SKM-1 (cell line): ENCODE measurements around the gene CFAP46.

Experiments used
- DNase-seq: peaks from one replicate; lab custom pipeline; 2025; ENCODE audit not compliant: unreplicated experiment; lab: John Stamatoyannopoulos, UW

Gene CFAP46

DNA sequence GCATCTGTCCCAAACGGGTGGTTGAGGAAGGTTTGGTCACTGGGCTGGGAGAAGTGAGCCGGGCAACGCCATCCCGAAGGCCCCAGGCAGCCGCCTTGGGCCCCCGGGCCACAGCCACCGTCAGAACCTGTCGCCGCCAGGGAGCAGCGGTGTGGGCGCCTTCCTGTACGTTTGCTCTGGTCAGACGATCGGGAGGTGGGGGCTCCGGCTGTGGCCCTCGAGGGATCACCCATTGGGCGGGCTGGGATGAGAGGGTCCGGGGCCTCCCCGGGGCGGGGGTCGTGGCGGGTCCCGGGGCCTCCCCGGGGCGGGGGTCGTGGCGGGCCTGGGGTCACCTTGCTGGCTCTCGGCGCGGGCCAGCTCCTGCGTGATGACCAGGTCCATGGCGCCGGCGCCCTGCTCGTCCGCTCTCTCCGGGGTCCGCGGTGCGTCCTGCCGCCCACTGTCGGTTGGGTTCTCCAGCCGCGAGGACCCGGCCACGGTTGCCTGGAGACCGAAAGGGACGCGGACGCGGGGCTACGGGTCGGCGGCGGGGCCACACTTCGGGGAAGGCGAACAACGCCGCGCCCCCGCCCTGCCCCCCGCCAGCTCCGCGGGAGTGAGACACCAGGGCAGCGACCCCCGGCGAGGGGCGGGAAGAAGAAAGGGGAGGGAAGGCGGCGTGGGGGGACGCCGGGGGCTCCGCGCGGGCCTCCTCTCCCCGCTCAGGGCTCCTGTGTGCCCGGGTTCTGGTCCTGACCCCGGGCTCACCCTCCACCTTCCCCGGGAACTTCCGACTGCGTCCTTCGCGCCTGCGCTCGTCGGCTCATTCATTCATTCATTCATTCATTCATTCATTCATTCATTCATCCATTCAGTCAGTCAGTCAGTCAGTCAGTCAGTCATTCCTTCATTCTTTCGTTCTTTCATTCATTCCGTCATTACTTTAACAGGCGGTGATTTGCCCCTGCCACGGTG is at the start of gene CFAP46:
Gene CFAP46, minus strand, starts transcription at position 470 of the 957 bp plus-strand sequence. Its CDS starts 86 bp downstream, at position 384.
- no peak for DNase-seq

- DNase-seq = no peak
Measured at GRCh38 chr10:132991706-132992432, 49.5 kb upstream of the CFAP46 start.

DNA sequence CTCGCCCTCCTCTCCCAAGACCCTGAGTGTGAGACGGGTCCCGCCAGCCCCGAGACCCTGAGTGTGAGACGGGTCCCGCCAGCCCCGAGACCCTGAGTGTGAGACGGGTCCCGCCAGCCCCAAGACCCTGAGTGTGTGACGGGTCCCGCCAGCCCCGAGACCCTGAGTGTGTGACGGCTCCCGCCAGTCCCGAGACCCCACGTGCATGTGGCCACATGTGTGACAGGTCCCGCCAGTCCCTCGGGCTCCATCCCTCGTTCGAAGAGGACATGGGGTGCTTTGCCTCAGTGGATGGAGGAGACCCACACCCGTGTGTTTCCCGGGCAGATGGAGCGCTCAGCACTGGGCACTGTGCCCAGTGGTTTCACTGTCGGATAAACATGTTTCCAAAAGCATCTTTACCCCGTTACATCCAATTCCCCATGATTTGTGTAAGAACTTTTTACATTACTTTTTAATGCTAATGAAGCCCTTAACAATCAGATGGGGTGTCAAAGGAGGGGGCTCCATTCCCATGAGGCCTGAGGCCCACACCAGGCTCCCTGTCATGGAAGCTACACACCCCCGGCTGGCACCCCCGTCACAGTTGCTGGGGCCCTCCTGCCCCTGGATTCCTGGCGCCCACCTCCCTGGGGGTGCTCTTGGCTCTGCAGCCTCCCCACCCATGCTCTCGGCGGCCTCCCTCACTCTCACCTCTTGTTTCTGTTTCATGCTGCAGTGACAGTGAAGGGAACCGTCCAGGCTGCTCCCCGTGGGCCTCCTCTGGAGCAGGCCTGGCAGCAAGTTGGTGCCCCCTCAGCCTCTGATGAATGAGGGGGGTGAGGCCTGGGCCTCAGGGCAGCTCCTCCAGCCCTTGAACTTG is 48.5 kb upstream of the CFAP46 start:
- DNase-seq = no peak

DNA sequence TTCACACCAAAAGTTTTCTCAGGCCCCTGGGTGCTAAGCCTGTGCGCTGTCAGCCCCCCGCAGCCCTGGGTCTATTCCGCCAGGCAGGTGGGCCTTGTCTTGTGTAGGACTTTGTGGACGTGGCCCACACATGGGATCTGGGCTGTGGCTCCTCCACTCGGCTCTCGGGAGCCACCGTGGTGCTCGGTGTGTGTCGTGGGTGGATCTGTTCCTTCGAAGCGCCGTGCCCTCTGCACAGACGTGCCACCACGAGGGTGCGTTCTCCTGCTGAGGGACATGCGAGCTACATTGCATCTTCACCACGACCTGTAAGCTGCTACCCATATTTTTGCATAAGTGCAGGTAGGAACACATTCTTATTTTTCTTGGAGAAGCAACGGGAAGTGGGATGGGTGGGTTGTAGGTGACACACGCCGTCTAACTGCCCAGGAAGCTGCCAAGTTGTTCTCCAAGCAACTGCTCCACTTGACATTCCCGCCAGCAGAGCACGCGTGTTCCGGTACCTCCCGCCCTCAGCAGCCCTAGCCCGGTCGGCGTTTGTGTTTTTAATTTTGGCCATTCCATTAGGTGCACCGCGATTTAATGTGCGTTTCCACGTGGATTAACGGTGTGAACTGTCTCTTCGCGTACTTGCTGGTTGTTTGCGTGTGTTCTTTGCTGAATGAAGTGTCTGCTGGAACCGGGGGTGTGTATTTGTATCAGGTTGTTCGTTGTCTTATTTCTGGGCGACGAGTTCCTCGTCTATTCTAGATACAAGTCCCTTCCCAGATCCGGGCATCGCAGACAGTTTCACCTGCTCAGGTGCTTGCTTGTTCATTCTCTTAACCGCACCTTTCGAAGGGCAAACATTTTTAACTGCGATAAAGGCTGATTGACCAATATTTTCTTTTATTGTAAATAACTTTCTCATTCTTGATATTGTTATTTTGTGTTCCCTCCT is 47.4 kb upstream of the CFAP46 start:
- DNase-seq = no peak

DNA sequence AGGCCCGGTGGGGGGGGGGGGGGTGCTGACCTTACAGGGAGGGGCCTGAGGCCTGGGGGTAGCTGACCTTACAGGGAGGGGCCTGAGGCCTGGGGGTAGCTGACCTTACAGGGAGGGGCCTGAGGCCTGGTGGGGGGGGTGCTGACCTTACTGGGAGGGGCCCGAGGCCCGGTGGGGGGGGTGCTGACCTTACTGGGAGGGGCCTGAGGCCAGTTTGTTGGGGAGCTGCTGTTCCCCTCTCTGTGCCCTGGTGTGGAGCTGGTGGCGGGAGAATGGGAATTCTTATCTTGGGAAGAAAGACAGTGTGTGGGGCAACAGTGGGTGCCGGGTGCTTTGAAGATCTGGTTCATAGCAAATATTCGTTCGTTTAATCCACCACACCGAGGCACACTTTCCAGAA is 46.6 kb upstream of the CFAP46 start:
- DNase-seq = no peak

- no peak for DNase-seq
Measured at GRCh38 chr10:132987671-132988571, 45.6 kb upstream of the CFAP46 start.

DNA sequence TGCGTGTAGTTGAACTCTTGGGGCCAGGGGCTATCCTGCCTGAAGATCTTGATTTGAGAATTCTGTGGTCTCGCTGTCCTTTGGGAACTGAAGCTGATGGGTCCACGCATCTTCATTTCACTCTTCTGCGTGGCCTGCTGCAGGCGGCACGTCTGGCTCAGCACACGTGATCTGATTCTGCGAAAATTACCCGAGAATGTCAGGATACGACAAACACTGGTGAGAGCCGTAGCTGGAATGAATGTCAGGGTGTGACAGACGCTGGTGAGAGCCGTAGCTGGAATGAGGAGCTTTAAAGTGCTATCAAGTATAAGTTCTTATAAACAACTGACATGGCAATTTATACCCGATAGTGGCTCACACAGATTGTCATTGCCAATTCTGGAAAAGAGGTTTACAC is 44.6 kb upstream of the CFAP46 start:
- no peak for DNase-seq

DNA sequence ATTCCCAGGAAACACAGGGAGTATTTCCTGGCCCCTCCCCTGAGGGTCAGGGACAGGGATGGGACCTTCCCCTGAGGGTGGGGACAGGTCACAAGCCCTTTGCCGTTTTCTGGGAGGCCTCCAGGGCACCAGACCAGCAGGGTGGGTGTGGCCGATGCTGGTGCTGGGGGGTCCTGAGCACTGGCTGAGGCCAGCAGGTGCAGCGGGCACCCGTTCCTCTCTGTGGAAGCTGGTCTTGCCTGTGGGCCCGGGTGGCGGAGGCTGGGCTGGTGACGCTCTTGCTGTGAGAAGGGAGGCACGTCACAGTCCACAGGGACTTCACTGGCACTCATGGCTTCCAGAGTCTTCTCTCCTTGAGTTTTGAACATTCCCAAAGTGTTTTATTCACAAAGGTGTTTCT is 44.2 kb upstream of the CFAP46 start:
- no peak for DNase-seq

- DNase-seq = no peak
Measured at GRCh38 chr10:132986076-132986475, 43.7 kb upstream of the CFAP46 start.

DNA sequence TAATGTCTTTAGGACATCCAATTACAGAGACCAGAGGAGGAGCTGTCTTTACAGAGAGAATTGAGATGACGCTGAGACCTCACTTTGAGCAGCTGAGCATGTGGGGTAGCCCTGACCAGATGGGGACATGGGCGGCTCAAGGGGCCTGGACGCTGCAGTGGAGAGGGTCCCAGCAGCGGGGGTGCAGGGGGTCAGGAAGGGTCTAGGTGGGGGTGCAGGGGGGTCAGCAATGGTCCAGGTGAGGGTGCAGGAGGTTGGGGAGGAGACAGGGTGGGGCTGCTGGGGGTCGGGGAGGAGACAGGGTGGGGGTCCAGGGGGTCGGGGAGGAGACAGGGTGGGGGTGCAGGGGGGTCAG is 43.2 kb upstream of the CFAP46 start:
- DNase-seq = no peak

DNA sequence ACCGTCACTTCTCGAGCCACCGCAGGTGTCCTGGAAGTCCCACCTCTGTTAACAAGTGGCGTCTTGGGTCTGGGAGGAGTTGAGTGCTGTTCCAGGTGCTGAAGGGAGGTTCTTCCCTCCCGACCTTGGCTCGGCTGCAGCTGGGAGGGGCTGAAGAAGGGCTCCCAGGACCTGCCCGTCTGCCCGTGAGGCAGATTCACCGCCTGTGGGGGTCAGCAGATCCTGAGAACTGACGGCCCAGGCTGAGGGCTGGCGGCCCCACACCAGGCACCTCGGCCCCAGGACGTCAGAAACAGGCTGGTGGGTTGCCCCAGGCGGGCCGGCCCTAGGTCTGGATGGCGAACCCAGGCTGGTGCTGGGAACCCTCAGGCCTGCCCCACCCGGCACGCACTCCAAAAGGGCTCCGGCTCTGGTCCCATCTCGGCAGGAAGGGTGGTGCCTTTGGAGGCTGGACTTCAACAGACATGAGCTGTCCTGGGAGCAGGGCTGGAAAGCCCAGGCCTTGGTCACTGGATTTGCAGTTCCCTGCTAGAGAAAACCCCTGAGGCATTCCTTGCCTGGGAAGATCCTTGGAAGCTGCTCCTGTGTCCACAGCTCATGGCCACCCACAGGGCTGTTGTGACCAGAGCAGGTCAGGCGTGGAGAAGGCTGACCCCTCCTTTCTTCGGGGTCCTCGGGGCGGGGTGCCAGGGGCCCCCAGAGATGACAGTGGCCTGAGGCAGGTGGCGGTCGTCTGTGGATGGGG is 42.6 kb upstream of the CFAP46 start:
- no peak for DNase-seq

DNA sequence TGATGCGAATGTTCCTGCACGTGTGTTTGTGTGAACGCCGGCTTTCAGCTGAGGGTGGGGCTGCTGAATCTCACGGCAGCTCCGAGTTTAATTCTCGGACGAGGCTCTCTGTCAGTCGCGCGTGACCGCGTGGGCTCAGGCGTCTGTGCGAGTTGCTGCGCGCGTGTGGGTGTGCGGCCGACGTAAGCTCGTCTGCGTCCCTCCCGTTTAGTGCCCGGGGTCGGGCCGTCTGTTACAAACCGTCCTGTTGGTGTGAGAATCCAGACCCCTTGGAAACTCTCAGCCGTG is 41.6 kb upstream of the CFAP46 start:
- no peak for DNase-seq

- DNase-seq = no peak
Measured at GRCh38 chr10:132983252-132984007, 41.1 kb upstream of the CFAP46 start.

DNA sequence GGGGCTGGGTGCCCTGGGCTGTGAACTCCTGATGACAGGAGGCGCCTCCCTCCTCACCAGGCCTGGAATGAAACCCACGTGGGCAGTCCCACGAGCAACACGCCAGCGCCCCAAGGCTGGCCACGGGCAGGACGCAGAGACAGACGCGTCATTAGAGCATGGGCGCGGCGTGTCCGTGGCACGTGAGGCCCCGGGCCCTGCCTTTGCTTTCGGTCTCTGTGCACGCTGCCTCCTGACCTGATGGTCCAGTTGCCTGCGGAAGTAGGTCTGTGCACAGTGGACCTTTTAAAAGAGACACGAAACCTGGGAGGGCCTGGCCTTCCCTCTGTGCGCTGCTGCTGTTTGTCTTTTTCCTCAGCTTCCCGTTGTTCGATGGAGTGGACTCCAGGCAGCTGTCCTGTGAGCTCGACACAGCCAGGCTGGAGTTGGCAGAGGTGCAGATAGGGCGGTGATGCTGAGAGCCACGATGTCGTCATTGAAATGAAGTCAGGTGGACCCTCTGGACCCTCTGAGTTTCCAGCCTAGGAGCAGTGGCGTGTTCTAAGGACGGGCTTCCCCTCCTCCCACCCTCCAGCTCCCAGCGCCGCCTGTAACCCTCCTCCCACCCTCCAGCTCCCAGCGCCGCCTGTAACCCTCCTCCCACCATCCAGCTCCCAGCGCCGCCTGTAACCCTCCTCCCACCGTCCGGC is 40.1 kb upstream of the CFAP46 start:
- DNase-seq = no peak

GRCh38 chr10:132981746-132982145 is 39.4 kb upstream of the CFAP46 start:
- no peak for DNase-seq

- DNase-seq = no peak
Measured at GRCh38 chr10:132981173-132981555, 38.8 kb upstream of the CFAP46 start.

DNA sequence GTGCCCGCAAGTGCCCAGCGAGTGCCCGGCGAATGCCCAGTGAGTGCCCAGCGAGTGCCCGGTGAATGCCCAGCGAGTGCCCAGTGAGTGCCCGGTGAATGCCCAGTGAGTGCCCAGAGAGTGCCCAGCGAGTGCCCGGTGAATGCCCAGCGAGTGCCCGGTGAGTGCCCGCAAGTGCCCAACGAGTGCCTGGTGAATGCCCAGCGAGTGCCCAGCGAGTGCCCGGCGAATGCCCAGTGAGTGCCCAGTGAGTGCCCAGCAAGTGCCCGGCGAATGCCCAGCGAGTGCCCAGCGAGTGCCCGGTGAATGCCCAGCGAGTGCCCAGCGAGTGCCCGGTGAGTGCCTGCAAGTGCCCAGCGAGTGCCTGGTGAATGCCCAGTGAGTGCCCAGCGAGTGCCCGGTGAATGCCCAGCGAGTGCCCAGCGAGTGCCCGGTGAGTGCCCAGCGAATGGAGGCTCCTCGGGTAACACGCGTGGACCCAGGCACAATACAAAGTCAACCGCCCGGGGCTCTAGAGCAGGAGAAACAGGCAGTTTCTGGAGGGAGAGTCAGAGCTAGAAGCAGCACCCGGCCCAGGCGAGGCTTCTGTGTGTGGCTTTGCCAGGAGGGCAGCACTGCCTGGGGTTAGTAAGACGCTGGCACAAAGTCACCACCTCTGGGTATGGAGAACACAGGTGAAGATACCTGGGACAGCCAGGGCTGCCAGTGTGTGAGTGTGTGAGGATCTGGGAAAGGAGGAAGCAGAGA is 38.2 kb upstream of the CFAP46 start:
- no peak for DNase-seq
